HG03342 (cell line): Measurements from ENCODE around the gene YBX1.

Experiments
- ATAC-seq: cut with Tn5 transposase; IDR thresholded peaks from one replicate; pipeline ENCODE4 v1.9.1; 2021; ENCODE audit warnings: mild to moderate bottlenecking, moderate library complexity; ENCODE audit not compliant: unreplicated experiment

YBX1 gene

GRCh38 chr1:42681741-42682483, at the start of gene YBX1:
Gene YBX1 (plus strand): TSS chr1:42682418. CDS start chr1:42682566, 148 bp downstream.
- ATAC-seq, result peak; percentile 86

- ATAC-seq, result no peak
These were observed 43.1 kb upstream of the YBX1 start for GRCh38 chr1:42639116-42639515.

- ATAC-seq, result no peak
These were observed 36.2 kb upstream of the YBX1 start for GRCh38 chr1:42646056-42646455.

GRCh38 chr1:42657201-42657600, 25.0 kb upstream of the YBX1 start:
- ATAC-seq, result no peak

- ATAC-seq, result peak; percentile 96
These were observed 24.0 kb upstream of the YBX1 start, which contains the start of gene PPIH for GRCh38 chr1:42657981-42658876. Gene PPIH (plus strand): TSS chr1:42658423. CDS start chr1:42658447, 24 bp downstream.

- no peak for ATAC-seq
These were observed 23.3 kb upstream of the YBX1 start for GRCh38 chr1:42658877-42659337.

- no peak for ATAC-seq
These were observed 21.2 kb upstream of the YBX1 start for GRCh38 chr1:42660907-42661500.

- no peak for ATAC-seq
These were observed 12.3 kb upstream of the YBX1 start for GRCh38 chr1:42669936-42670335.

- no peak for ATAC-seq
These were observed 11.8 kb upstream of the YBX1 start for GRCh38 chr1:42670425-42670824.

GRCh38 chr1:42674214-42674613, 8.0 kb upstream of the YBX1 start:
- no peak for ATAC-seq

GRCh38 chr1:42674682-42675081, 7.5 kb upstream of the YBX1 start:
- ATAC-seq, result no peak

- no peak for ATAC-seq
These were observed 6.8 kb upstream of the YBX1 start for GRCh38 chr1:42675467-42675866.

- no peak for ATAC-seq
These were observed 5.6 kb upstream of the YBX1 start for GRCh38 chr1:42676534-42677087.

GRCh38 chr1:42679364-42679983, 2.7 kb upstream of the YBX1 start:
- ATAC-seq, result no peak

- no peak for ATAC-seq
These were observed 2.2 kb upstream of the YBX1 start for GRCh38 chr1:42680055-42680454.

- no peak for ATAC-seq
These were observed 1.1 kb upstream of the YBX1 start for GRCh38 chr1:42680921-42681683.

- peak; percentile 11 for ATAC-seq
These were observed 193 bp downstream of the YBX1 start for GRCh38 chr1:42682484-42682738.

GRCh38 chr1:42682739-42683531, 717 bp downstream of the YBX1 start:
- ATAC-seq, result peak; percentile 39

- no peak for ATAC-seq
These were observed 1.9 kb downstream of the YBX1 start for GRCh38 chr1:42684139-42684538.
